ENCODE results near the gene ADH1C. TPM values are rescaled to one million over a fixed set of nuclear protein-coding genes. Genes with fewer than 3 reads are reported as not detected.
"Not testable (repeated sequence)": the region's sequence is repeated elsewhere in the genome, so short reads cannot be mapped to it uniquely, and the experiment has no call there.

The ADH1C gene
- total and polyA plus RNA-seq, 2 donors: 0.33 to 3.3 TPM

DNA sequence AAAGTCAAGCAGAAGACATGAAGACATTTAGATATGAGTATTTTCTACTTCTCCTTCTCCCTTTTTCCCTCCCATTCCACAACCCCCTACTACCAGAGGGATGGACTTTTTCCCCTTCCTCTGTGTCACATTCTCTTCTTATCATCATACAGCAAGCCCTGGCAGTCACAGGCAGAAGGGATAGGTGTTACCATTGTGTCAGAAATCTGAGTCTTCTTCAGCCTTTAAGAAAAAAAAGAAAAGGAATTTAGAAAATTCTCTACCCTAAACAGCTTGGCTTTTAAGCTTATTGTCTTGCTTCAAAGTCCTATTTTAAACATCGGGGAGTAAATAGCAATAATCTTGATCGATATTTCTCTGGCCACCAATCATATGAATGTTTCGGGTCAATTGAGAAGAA, 30.9 kb upstream of the ADH1C start:
- H3K27me3 ChIP-seq (ENCODE audit: control insufficient read depth in 2 of 2, insufficient read depth in 1 of 2, low read length in 1 of 2): no peaks in the 10 kb centered on the region
- no peak for DNase-seq (ENCODE audit: low read depth in 6 of 9, low spot score in 9 of 9)
- H3K4me3 ChIP-seq (ENCODE audit: low read length in 2 of 2): no peak overlapping the region
- H3K9me3 ChIP-seq (ENCODE audit: control insufficient read depth in 2 of 2, insufficient read depth in 1 of 2, low read length in 1 of 2): no peaks in the 10 kb centered on the region
- no peaks in the 10 kb centered on the region for H3K4me1 ChIP-seq (ENCODE audit: control insufficient read depth in 2 of 2, insufficient read depth in 2 of 2, low read length in 2 of 2)
- H3K36me3 ChIP-seq (ENCODE audit: control insufficient read depth in 2 of 2, insufficient read depth in 2 of 2, low read length in 1 of 2): no peaks in the 10 kb centered on the region
- WGBS: 96% methylated on average over 3 of the region's 3 CpGs
- H3K27ac ChIP-seq (ENCODE audit: low read depth in 1 of 2, low read length in 1 of 2): no peak overlapping the region

DNA sequence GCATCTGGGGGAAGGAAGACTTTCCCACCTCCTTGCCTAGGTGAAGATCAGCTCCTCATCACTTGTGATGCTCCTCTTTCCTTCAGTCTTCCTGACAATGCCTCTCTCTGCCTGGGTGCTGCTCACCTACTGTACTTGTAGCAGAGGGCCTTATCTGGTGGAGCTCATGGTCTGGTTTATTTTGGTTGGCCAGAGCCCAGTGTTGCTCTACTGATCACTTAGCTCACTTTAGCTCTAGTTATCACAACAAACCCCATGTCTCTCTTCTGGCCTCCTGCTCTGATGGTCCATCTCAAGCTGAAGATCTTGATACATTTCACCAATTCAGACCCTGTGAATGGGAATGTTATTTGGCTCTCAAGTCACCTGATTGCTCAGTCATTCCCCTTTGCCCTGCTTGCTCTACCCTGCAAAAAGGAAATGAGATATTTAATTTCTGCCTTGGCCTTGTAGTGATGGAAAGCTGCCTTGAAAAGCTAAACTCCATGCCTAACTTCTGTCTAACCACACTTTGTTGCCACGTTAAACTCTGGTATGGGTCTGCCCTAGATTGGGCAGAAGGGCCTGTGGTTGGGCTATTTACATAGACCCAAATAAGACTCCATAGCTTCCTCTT, 30.3 kb upstream of the ADH1C start:
- whole genome bisulfite sequencing: 53% methylated on average over 1 of the region's 1 CpG
- H3K27me3 ChIP-seq (ENCODE audit: control insufficient read depth in 2 of 2, insufficient read depth in 1 of 2, low read length in 1 of 2): no peaks in the 10 kb centered on the region
- H3K4me3 ChIP-seq (ENCODE audit: low read length in 2 of 2): no peak overlapping the region
- no peaks in the 10 kb centered on the region for H3K4me1 ChIP-seq (ENCODE audit: control insufficient read depth in 2 of 2, insufficient read depth in 2 of 2, low read length in 2 of 2)
- H3K9me3 ChIP-seq (ENCODE audit: control insufficient read depth in 2 of 2, insufficient read depth in 1 of 2, low read length in 1 of 2): no peaks in the 10 kb centered on the region
- H3K27ac ChIP-seq (ENCODE audit: low read depth in 1 of 2, low read length in 1 of 2): no peak overlapping the region
- H3K36me3 ChIP-seq (ENCODE audit: control insufficient read depth in 2 of 2, insufficient read depth in 2 of 2, low read length in 1 of 2): no peaks in the 10 kb centered on the region
- DNase-seq (ENCODE audit: low read depth in 6 of 9, low spot score in 9 of 9): no peak

- WGBS: 76% methylated on average over 1 of the region's 1 CpG
- no peak overlapping the region for H3K4me3 ChIP-seq (ENCODE audit: low read length in 2 of 2)
- no peak for DNase-seq (ENCODE audit: low read depth in 6 of 9, low spot score in 9 of 9)
- no peaks in the 10 kb centered on the region for H3K4me1 ChIP-seq (ENCODE audit: control insufficient read depth in 2 of 2, insufficient read depth in 2 of 2, low read length in 2 of 2)
- no peaks in the 10 kb centered on the region for H3K36me3 ChIP-seq (ENCODE audit: control insufficient read depth in 2 of 2, insufficient read depth in 2 of 2, low read length in 1 of 2)
- H3K9me3 ChIP-seq (ENCODE audit: control insufficient read depth in 2 of 2, insufficient read depth in 1 of 2, low read length in 1 of 2): no peaks in the 10 kb centered on the region
- H3K27ac ChIP-seq (ENCODE audit: low read depth in 1 of 2, low read length in 1 of 2): no peak overlapping the region
- no peaks in the 10 kb centered on the region for H3K27me3 ChIP-seq (ENCODE audit: control insufficient read depth in 2 of 2, insufficient read depth in 1 of 2, low read length in 1 of 2)
Observed at GRCh38 chr4:99381588-99382175, 29.1 kb upstream of the ADH1C start.

- no peak overlapping the region for H3K4me3 ChIP-seq (ENCODE audit: low read length in 2 of 2)
- H3K36me3 ChIP-seq (ENCODE audit: control insufficient read depth in 2 of 2, insufficient read depth in 2 of 2, low read length in 1 of 2): no peaks in the 10 kb centered on the region
- H3K27me3 ChIP-seq (ENCODE audit: control insufficient read depth in 2 of 2, insufficient read depth in 1 of 2, low read length in 1 of 2): no peaks in the 10 kb centered on the region
- H3K27ac ChIP-seq (ENCODE audit: low read depth in 1 of 2, low read length in 1 of 2): no peak overlapping the region
- no peaks in the 10 kb centered on the region for H3K4me1 ChIP-seq (ENCODE audit: control insufficient read depth in 2 of 2, insufficient read depth in 2 of 2, low read length in 2 of 2)
- DNase-seq (ENCODE audit: low read depth in 6 of 9, low spot score in 9 of 9): no peak
- H3K9me3 ChIP-seq (ENCODE audit: control insufficient read depth in 2 of 2, insufficient read depth in 1 of 2, low read length in 1 of 2): no peaks in the 10 kb centered on the region
Observed at GRCh38 chr4:99379571-99379970, 27.0 kb upstream of the ADH1C start.

DNA sequence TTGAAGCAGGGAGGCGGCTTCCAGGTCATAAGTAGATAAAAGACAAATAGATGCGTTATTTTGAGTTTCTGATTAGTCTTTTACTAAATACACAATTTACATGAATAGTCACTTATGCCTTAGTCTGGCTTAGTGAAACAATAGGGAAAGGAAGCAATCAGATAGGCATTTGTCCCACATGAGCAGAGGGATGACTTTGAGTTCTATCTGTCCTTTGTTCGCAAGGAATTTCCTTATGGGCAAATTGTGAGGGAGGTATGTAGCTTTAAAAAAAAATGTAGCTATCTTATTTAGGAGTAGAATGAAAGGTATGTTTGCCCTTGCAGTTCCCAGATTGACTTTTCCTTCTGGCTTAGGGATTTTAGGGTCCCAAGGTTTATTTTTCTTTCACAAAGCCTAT, 26.3 kb upstream of the ADH1C start:
- no peak for DNase-seq (ENCODE audit: low read depth in 6 of 9, low spot score in 9 of 9)
- Histone ChIP-seq H3K27ac (ENCODE audit: low read depth in 1 of 2, low read length in 1 of 2) (no peak overlapping the region), H3K36me3 (ENCODE audit: control insufficient read depth in 2 of 2, insufficient read depth in 2 of 2, low read length in 1 of 2) (no peaks in the 10 kb centered on the region), H3K9me3 (ENCODE audit: control insufficient read depth in 2 of 2, insufficient read depth in 1 of 2, low read length in 1 of 2) (no peaks in the 10 kb centered on the region), H3K27me3 (ENCODE audit: control insufficient read depth in 2 of 2, insufficient read depth in 1 of 2, low read length in 1 of 2) (no peaks in the 10 kb centered on the region), H3K4me3 (ENCODE audit: low read length in 2 of 2) (no peak overlapping the region), H3K4me1 (ENCODE audit: control insufficient read depth in 2 of 2, insufficient read depth in 2 of 2, low read length in 2 of 2) (no peaks in the 10 kb centered on the region)
- WGBS: 98% methylated on average over 3 of the region's 3 CpGs

DNA sequence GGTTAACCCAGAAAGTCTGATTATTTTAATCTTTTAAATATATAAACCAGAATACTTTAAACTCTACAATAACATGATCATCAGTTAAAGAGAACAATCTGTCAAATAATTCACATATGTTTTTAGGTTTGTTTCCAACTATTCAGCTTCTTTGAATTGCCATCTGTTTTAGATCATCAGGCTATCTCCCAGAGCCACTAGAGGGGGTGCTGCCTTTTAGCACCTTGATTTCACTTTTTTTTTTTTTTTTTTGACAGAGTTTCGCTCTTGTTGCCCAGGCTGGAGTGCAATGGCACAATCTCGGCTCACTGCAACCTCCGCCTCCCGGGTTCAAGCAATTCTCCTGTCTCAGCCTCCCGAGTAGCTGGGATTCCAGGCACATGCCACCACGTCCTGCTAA, 24.8 kb upstream of the ADH1C start:
- 93% methylated on average over 6 of the region's 6 CpGs for WGBS
- DNase-seq (ENCODE audit: low read depth in 6 of 9, low spot score in 9 of 9); H3K4me3 ChIP-seq (ENCODE audit: low read length in 2 of 2): not testable (repeated sequence)

GRCh38 chr4:99372464-99372863, 19.9 kb upstream of the ADH1C start:
- not testable (repeated sequence) for DNase-seq (ENCODE audit: low read depth in 6 of 9, low spot score in 9 of 9); H3K4me3 ChIP-seq (ENCODE audit: low read length in 2 of 2); H3K9me3 ChIP-seq (ENCODE audit: control insufficient read depth in 2 of 2, insufficient read depth in 1 of 2, low read length in 1 of 2); H3K27me3 ChIP-seq (ENCODE audit: control insufficient read depth in 2 of 2, insufficient read depth in 1 of 2, low read length in 1 of 2); H3K36me3 ChIP-seq (ENCODE audit: control insufficient read depth in 2 of 2, insufficient read depth in 2 of 2, low read length in 1 of 2); H3K27ac ChIP-seq (ENCODE audit: low read depth in 1 of 2, low read length in 1 of 2); H3K4me1 ChIP-seq (ENCODE audit: control insufficient read depth in 2 of 2, insufficient read depth in 2 of 2, low read length in 2 of 2)
- 95% methylated on average over 2 of the region's 2 CpGs for WGBS

More for the DNA sequence above, 24.8 kb upstream of the ADH1C start:
- not testable (repeated sequence) for H3K4me1 ChIP-seq (ENCODE audit: control insufficient read depth in 2 of 2, insufficient read depth in 2 of 2, low read length in 2 of 2); H3K9me3 ChIP-seq (ENCODE audit: control insufficient read depth in 2 of 2, insufficient read depth in 1 of 2, low read length in 1 of 2); H3K27ac ChIP-seq (ENCODE audit: low read depth in 1 of 2, low read length in 1 of 2); H3K36me3 ChIP-seq (ENCODE audit: control insufficient read depth in 2 of 2, insufficient read depth in 2 of 2, low read length in 1 of 2); H3K27me3 ChIP-seq (ENCODE audit: control insufficient read depth in 2 of 2, insufficient read depth in 1 of 2, low read length in 1 of 2)

GRCh38 chr4:99367817-99368216, 15.3 kb upstream of the ADH1C start:
- not testable (repeated sequence) for H3K4me3 ChIP-seq (ENCODE audit: low read length in 2 of 2); DNase-seq (ENCODE audit: low read depth in 6 of 9, low spot score in 9 of 9)
- 87% methylated on average over 2 of the region's 2 CpGs for WGBS

DNA sequence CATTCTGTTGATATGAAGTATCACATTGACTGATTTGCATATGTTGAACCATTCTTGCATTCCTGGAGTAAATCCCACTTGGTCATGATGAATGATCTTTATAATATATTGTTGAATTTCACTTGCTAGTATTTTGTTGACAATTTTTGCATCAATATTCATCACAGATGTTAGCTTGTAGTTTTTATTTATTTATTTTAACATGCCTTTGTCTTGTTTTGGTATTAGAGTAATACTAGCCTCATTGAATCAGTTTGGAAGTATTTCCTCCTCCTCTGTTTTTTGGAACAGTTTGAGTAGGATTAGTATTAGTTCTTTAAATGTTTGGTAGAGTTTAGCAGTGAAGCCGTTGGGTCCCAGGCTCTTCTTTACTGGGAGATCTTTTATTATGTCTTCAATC, 13.9 kb upstream of the ADH1C start:
- 44% methylated on average over 1 of the region's 1 CpG for WGBS

More at GRCh38 chr4:99367817-99368216, 15.3 kb upstream of the ADH1C start:
- H3K9me3 ChIP-seq (ENCODE audit: control insufficient read depth in 2 of 2, insufficient read depth in 1 of 2, low read length in 1 of 2); H3K36me3 ChIP-seq (ENCODE audit: control insufficient read depth in 2 of 2, insufficient read depth in 2 of 2, low read length in 1 of 2); H3K27me3 ChIP-seq (ENCODE audit: control insufficient read depth in 2 of 2, insufficient read depth in 1 of 2, low read length in 1 of 2); H3K4me1 ChIP-seq (ENCODE audit: control insufficient read depth in 2 of 2, insufficient read depth in 2 of 2, low read length in 2 of 2); H3K27ac ChIP-seq (ENCODE audit: low read depth in 1 of 2, low read length in 1 of 2): not testable (repeated sequence)

More for the DNA sequence above, 13.9 kb upstream of the ADH1C start:
- Histone ChIP-seq H3K9me3 (ENCODE audit: control insufficient read depth in 2 of 2, insufficient read depth in 1 of 2, low read length in 1 of 2) (no peaks in the 10 kb centered on the region), H3K27ac (ENCODE audit: low read depth in 1 of 2, low read length in 1 of 2) (no peak overlapping the region), H3K27me3 (ENCODE audit: control insufficient read depth in 2 of 2, insufficient read depth in 1 of 2, low read length in 1 of 2) (no peaks in the 10 kb centered on the region), H3K36me3 (ENCODE audit: control insufficient read depth in 2 of 2, insufficient read depth in 2 of 2, low read length in 1 of 2) (no peaks in the 10 kb centered on the region), H3K4me1 (ENCODE audit: control insufficient read depth in 2 of 2, insufficient read depth in 2 of 2, low read length in 2 of 2) (no peaks in the 10 kb centered on the region), H3K4me3 (ENCODE audit: low read length in 2 of 2) (no peak overlapping the region)
- DNase-seq (ENCODE audit: low read depth in 6 of 9, low spot score in 9 of 9): no peak
